NCI-H187 (cell line): ENCODE data around the gene S100A9.
"Not testable (repeated sequence)": the region's sequence is repeated elsewhere in the genome, so short reads cannot be mapped to it uniquely, and the experiment has no call there.

Experiments
- DNase-seq, 2 experiments: peaks; one replicate each; lab custom pipeline; 2025; lab: John Stamatoyannopoulos, UW

Gene S100A9

GRCh38 chr1:153407274-153407673, 49.6 kb downstream of the S100A9 start:
- DNase-seq: not testable (repeated sequence)
